Measurements from ENCODE around the gene HELLS. TPM values are rescaled to one million over a fixed set of nuclear protein-coding genes. Genes with fewer than 3 reads are reported as not detected.
"Not testable (repeated sequence)": the region's sequence is repeated elsewhere in the genome, so short reads cannot be mapped to it uniquely, and the experiment has no call there.

HELLS gene
- total RNA-seq, 1 donor from 2014 or later: 0.82 TPM

- intact Hi-C loops (cut with micrococcal nuclease): no loop called here
- ATAC-seq: peak; percentile 23
- no peak for DNase-seq
Measured at GRCh38 chr10:94602729-94603515, 57.3 kb downstream of the HELLS start.

- intact Hi-C loops (cut with micrococcal nuclease): no loop called here
- ATAC-seq: no peak
- DNase-seq: no peak
Measured at GRCh38 chr10:94607111-94607510, 61.5 kb downstream of the HELLS start.

- ATAC-seq (peak; percentile 54), DNase-seq (peak; percentile 32)
- intact Hi-C loops (cut with micrococcal nuclease): no loop called here
Measured at GRCh38 chr10:94608559-94608958, 63.0 kb downstream of the HELLS start.

GRCh38 chr10:94614558-94614957 is 69.0 kb downstream of the HELLS start:
- DNase-seq (no peak), ATAC-seq (no peak)
- intact Hi-C loops (cut with micrococcal nuclease): no loop called here

- ATAC-seq (no peak), DNase-seq (no peak)
- intact Hi-C loops (cut with micrococcal nuclease): no loop called here
Measured at GRCh38 chr10:94617389-94617944, 71.9 kb downstream of the HELLS start.

GRCh38 chr10:94622666-94623205 is 77.1 kb downstream of the HELLS start:
- intact Hi-C loops (cut with micrococcal nuclease): no loop called here
- no peak for ATAC-seq
- DNase-seq: no peak

- DNase-seq (no peak), ATAC-seq (no peak)
- intact Hi-C loops (cut with micrococcal nuclease): no loop called here
Measured at GRCh38 chr10:94623572-94623971, 78.0 kb downstream of the HELLS start.

- peak; percentile 18 for ATAC-seq
- intact Hi-C loops (cut with micrococcal nuclease): no loop called here
Measured at GRCh38 chr10:94626476-94626875, 80.9 kb downstream of the HELLS start.

GRCh38 chr10:94627511-94627910 is 81.9 kb downstream of the HELLS start:
- DNase-seq: no peak
- intact Hi-C loops (cut with micrococcal nuclease): no loop called here
- no peak for ATAC-seq

More at GRCh38 chr10:94626476-94626875, 80.9 kb downstream of the HELLS start:
- DNase-seq: no peak

- intact Hi-C loops (cut with micrococcal nuclease): no loop called here
- ATAC-seq (no peak), DNase-seq (no peak)
Measured at GRCh38 chr10:94630017-94630688, 84.6 kb downstream of the HELLS start.

GRCh38 chr10:94631077-94631875 is 85.7 kb downstream of the HELLS start:
- no peak for ATAC-seq
- DNase-seq: no peak
- intact Hi-C loops (cut with micrococcal nuclease): no loop called here

- no peak for DNase-seq
- no peak for ATAC-seq
- intact Hi-C loops (cut with micrococcal nuclease): no loop called here
Measured at GRCh38 chr10:94632954-94633353, 87.4 kb downstream of the HELLS start.

GRCh38 chr10:94638097-94638496 is 92.5 kb downstream of the HELLS start:
- DNase-seq; intact Hi-C loops (cut with micrococcal nuclease); ATAC-seq: not testable (repeated sequence)

GRCh38 chr10:94639902-94640301 is 94.3 kb downstream of the HELLS start:
- ATAC-seq: no peak
- intact Hi-C loops (cut with micrococcal nuclease): no loop called here

GRCh38 chr10:94640562-94640961 is 95.0 kb downstream of the HELLS start:
- no peak for DNase-seq
- ATAC-seq: no peak
- intact Hi-C loops (cut with micrococcal nuclease): no loop called here

More at GRCh38 chr10:94639902-94640301, 94.3 kb downstream of the HELLS start:
- no peak for DNase-seq

- ATAC-seq (no peak), DNase-seq (no peak)
- intact Hi-C loops (cut with micrococcal nuclease): no loop called here
Measured at GRCh38 chr10:94641480-94641879, 95.9 kb downstream of the HELLS start.

- no peak for DNase-seq
- intact Hi-C loops (cut with micrococcal nuclease): no loop called here
- no peak for ATAC-seq
Measured at GRCh38 chr10:94644352-94644751, 98.8 kb downstream of the HELLS start.

GRCh38 chr10:94645285-94645684 is 99.7 kb downstream of the HELLS start:
- DNase-seq: no peak
- intact Hi-C loops (cut with micrococcal nuclease): no loop called here
- ATAC-seq: no peak

Measured in left ventricle myocardium superior (tissue), 1 donor.